Thoracic aorta (tissue), 2 donors: Measurements from ENCODE around the gene MED13L. TPM values are rescaled to one million over a fixed set of nuclear protein-coding genes. Genes with fewer than 3 reads are reported as not detected.

Source experiments
- ATAC-seq: fragments of 150-250 bp; one replicate; pipeline ENCODE4 v1.8.0; 2017; ENCODE audit warnings: low read depth; ENCODE audit not compliant: insufficient number of reproducible peaks, low FRiP score
- DNase-seq: peaks from one replicate; pipeline ENCODE4 v3.0.0-alpha.2; 2020; ENCODE audit warnings: low spot score
- H3K27ac ChIP-seq, 2 donors: fragments of 200-600 bp; sonication (generic); 1 replicate in 1 of 2; 2 replicates in 1 of 2; pipeline ENCODE4 v1.5.1; 2016; ENCODE audit warnings: mild to moderate bottlenecking in 2 of 2, moderate library complexity in 2 of 2
- H3K27me3 ChIP-seq: fragments of 200-600 bp; sonication (generic); replicated peaks from 2 replicates; pipeline ENCODE4 v1.6.0; 2016; ENCODE audit warnings: mild to moderate bottlenecking; ENCODE audit not compliant: insufficient read depth
- H3K36me3 ChIP-seq: fragments of 200-600 bp; sonication (generic); one replicate; pipeline ENCODE4 v1.5.1; 2016
- H3K4me1 ChIP-seq, 2 donors: fragments of 200-600 bp; sonication (generic); 1 replicate in 1 of 2; 2 replicates in 1 of 2; pipeline versions ENCODE4 v1.5.1 to v1.6.0; 2016; ENCODE audit warnings: low read depth in 2 of 2, mild to moderate bottlenecking in 1 of 2; ENCODE audit not compliant: control insufficient read depth in 1 of 2
- H3K4me3 ChIP-seq: fragments of 200-600 bp; sonication (generic); 2 replicates; pipeline ENCODE4 v1.5.1; 2016; ENCODE audit warnings: mild to moderate bottlenecking
- H3K9me3 ChIP-seq: fragments of 200-600 bp; sonication (generic); 2 replicates; pipeline ENCODE4 v1.5.1; 2016
- CTCF ChIP-seq: fragments of 200-600 bp; sonication (generic); IDR thresholded peaks from one replicate; pipeline ENCODE4 v1.5.1; 2019; ENCODE audit warnings: antibody characterized with exemption
- total RNA-seq, 2 donors: library from RNA; depleted of rRNA; stranded (reverse); fragments of >200 nt; gene quantifications; one replicate each; pipeline versions ENCODE4 v1.1.0 to v1.2.3, GENCODE V29; 2016

The MED13L gene
- total RNA-seq, 2 donors from 2014 or later: 186 to 221 TPM

- Histone ChIP-seq H3K9me3 (no peaks in the 10 kb centered on the region), H3K36me3 (no peaks in the 10 kb centered on the region), H3K4me1 (no peaks in the 10 kb centered on the region), H3K27me3 (no peaks in the 10 kb centered on the region), H3K4me3 (no peak overlapping the region), H3K27ac (no peak overlapping the region)
- no peak for DNase-seq
- no peak for TF ChIP-seq CTCF
- no peak for ATAC-seq
These were observed 177.7 kb downstream of the MED13L start for GRCh38 chr12:116099652-116100432.

- no peak for TF ChIP-seq CTCF
- DNase-seq (no peak), ATAC-seq (no peak)
- H3K9me3 ChIP-seq: no peaks in the 10 kb centered on the region
- no peaks in the 10 kb centered on the region for H3K36me3 ChIP-seq
- no peak overlapping the region for H3K27ac ChIP-seq
- H3K27me3 ChIP-seq: no peaks in the 10 kb centered on the region
- H3K4me3 ChIP-seq: no peak overlapping the region
- H3K4me1 ChIP-seq: no peaks in the 10 kb centered on the region
These were observed 180.6 kb downstream of the MED13L start for GRCh38 chr12:116096874-116097273.

GRCh38 chr12:116094475-116094874 is 183.0 kb downstream of the MED13L start:
- H3K4me1 ChIP-seq: no peaks in the 10 kb centered on the region

GRCh38 chr12:116093915-116094314 is 183.6 kb downstream of the MED13L start:
- no peak overlapping the region for H3K27ac ChIP-seq
- H3K27me3 ChIP-seq: no peaks in the 10 kb centered on the region
- no peaks in the 10 kb centered on the region for H3K4me1 ChIP-seq
- H3K4me3 ChIP-seq: no peak overlapping the region
- no peaks in the 10 kb centered on the region for H3K36me3 ChIP-seq
- no peak for TF ChIP-seq CTCF
- DNase-seq: no peak
- ATAC-seq: no peak
- no peaks in the 10 kb centered on the region for H3K9me3 ChIP-seq

More at GRCh38 chr12:116094475-116094874, 183.0 kb downstream of the MED13L start:
- Histone ChIP-seq H3K27me3 (no peaks in the 10 kb centered on the region), H3K4me3 (no peak overlapping the region), H3K36me3 (no peaks in the 10 kb centered on the region), H3K9me3 (no peaks in the 10 kb centered on the region), H3K27ac (no peak overlapping the region)
- DNase-seq (no peak), ATAC-seq (no peak)
- TF ChIP-seq CTCF: no peak

GRCh38 chr12:116092776-116093175 is 184.7 kb downstream of the MED13L start:
- TF ChIP-seq CTCF: no peak

More at GRCh38 chr12:116092776-116093175, 184.7 kb downstream of the MED13L start:
- peaks cover 0 to 1% of the 10 kb centered on the region in 2 donors for H3K4me1 ChIP-seq
- no peak overlapping the region for H3K27ac ChIP-seq
- ATAC-seq: no peak
- no peaks in the 10 kb centered on the region for H3K36me3 ChIP-seq
- no peaks in the 10 kb centered on the region for H3K27me3 ChIP-seq
- DNase-seq: no peak
- no peak overlapping the region for H3K4me3 ChIP-seq
- H3K9me3 ChIP-seq: no peaks in the 10 kb centered on the region
